Skin of body (tissue), 2 donors: Measurements from ENCODE around the gene ESYT3. TPM values are rescaled to one million over a fixed set of nuclear protein-coding genes. Genes with fewer than 3 reads are reported as not detected.
"Not testable (repeated sequence)": the region's sequence is repeated elsewhere in the genome, so short reads cannot be mapped to it uniquely, and the experiment has no call there.

Experiments
- DNase-seq: peaks from one replicate; lab custom pipeline; 2025; lab: John Stamatoyannopoulos, UW
- total RNA-seq: library from RNA; depleted of rRNA; stranded (reverse); fragments of >200 nt; gene quantifications from one replicate; pipeline ENCODE4 v1.2.3, GENCODE V29; 2014

Gene ESYT3
- total RNA-seq, 1 donor from 2014 or later, result 7.9 TPM

GRCh38 chr3:138408751-138409570, 25.5 kb upstream of the ESYT3 start:
- DNase-seq, result no peak

- no peak for DNase-seq
Measured at GRCh38 chr3:138412821-138413551, 21.4 kb upstream of the ESYT3 start.

GRCh38 chr3:138416236-138416635, 18.2 kb upstream of the ESYT3 start:
- DNase-seq, result not testable (repeated sequence)

- peak; percentile 32 for DNase-seq
Measured at GRCh38 chr3:138417559-138417982, 16.8 kb upstream of the ESYT3 start.

GRCh38 chr3:138418601-138419206, 15.7 kb upstream of the ESYT3 start:
- DNase-seq, result no peak

- DNase-seq, result no peak
Measured at GRCh38 chr3:138423316-138423715, 11.1 kb upstream of the ESYT3 start.

GRCh38 chr3:138424323-138424722, 10.1 kb upstream of the ESYT3 start:
- DNase-seq, result no peak

- DNase-seq, result no peak
Measured at GRCh38 chr3:138426211-138426610, 8.2 kb upstream of the ESYT3 start.

GRCh38 chr3:138426754-138427153, 7.7 kb upstream of the ESYT3 start:
- not testable (repeated sequence) for DNase-seq

- no peak for DNase-seq
Measured at GRCh38 chr3:138429665-138430064, 4.8 kb upstream of the ESYT3 start.

- no peak for DNase-seq
Measured at GRCh38 chr3:138432576-138433240, 1.7 kb upstream of the ESYT3 start.

GRCh38 chr3:138433892-138434275, 532 bp upstream of the ESYT3 start:
- DNase-seq, result no peak

- no peak for DNase-seq
Measured at GRCh38 chr3:138434875-138435772, 708 bp downstream of the ESYT3 start.

GRCh38 chr3:138435840-138436239, 1.4 kb downstream of the ESYT3 start:
- DNase-seq, result no peak

- DNase-seq, result no peak
Measured at GRCh38 chr3:138437281-138437680, 2.9 kb downstream of the ESYT3 start.

GRCh38 chr3:138438896-138439295, 4.5 kb downstream of the ESYT3 start:
- DNase-seq, result no peak

- no peak for DNase-seq
Measured at GRCh38 chr3:138439646-138440045, 5.2 kb downstream of the ESYT3 start.

GRCh38 chr3:138440121-138440521, 5.7 kb downstream of the ESYT3 start:
- DNase-seq, result no peak

- DNase-seq, result no peak
Measured at GRCh38 chr3:138440596-138440995, 6.2 kb downstream of the ESYT3 start.

GRCh38 chr3:138441256-138441655, 6.8 kb downstream of the ESYT3 start:
- no peak for DNase-seq

GRCh38 chr3:138441742-138442141, 7.3 kb downstream of the ESYT3 start:
- DNase-seq, result no peak
